ENCODE results near the gene RPP30.

- TF ChIP-seq TAF1 (conservative IDR thresholded peaks at IDR 0.05) (no peak), CTCF (IDR thresholded peaks at IDR 0.05; ENCODE audit: low read depth, low read length, missing input control) (no peak), SP1 (IDR thresholded peaks at IDR 0.05) (no peak), MAX (IDR thresholded peaks at IDR 0.05) (no peak), ATF3 (IDR thresholded peaks at IDR 0.05) (no peak), EGR1 (IDR thresholded peaks at IDR 0.05; ENCODE audit: low read depth in 2 of 2) (no peak)
These were observed 21.6 kb upstream of the RPP30 start for GRCh38 chr10:90849956-90850749.

Measured in liver (tissue), 3 donors.